K562 (cell line): ENCODE results near the gene ASB7. TPM values are rescaled to one million over a fixed set of nuclear protein-coding genes. Genes with fewer than 3 reads are reported as not detected.

ENCODE experiments used
- CEBPG ChIP-seq, 3 experiments: fragments of 200-800 bp in 1 of 3; sonication (Bioruptor generic) in 1 of 3; sonication (generic) in 1 of 3; formaldehyde crosslinking in 1 of 3; IDR thresholded peaks in 2 of 3; conservative IDR thresholded peaks in 1 of 3; 2 replicates each; pipeline versions ENCODE4 v1.6.1 to v1.8.0; 2016 to 2022; ENCODE audit warnings: missing compliant biosample characterization in 2 of 3, missing genetic modification characterization in 2 of 3, mild to moderate bottlenecking in 1 of 3, missing genetic modification reagents in 1 of 3
- E2F6 ChIP-seq, 2 experiments: IDR thresholded peaks; 2 replicates each; pipeline ENCODE4 v1.6.1; 2011; ENCODE audit warnings: borderline replicate concordance in 1 of 2, control low read depth in 1 of 2, low read depth in 1 of 2, low read length in 1 of 2, mild to moderate bottlenecking in 1 of 2, mixed read lengths in 1 of 2, moderate library complexity in 1 of 2; ENCODE audit not compliant: insufficient read depth in 1 of 2, insufficient read length in 1 of 2, poor library complexity in 1 of 2, severe bottlenecking in 1 of 2; ENCODE audit errors: extremely low read depth in 1 of 2
- FOXK2 ChIP-seq, 2 experiments: fragments of 450-650 bp; IDR thresholded peaks in 1 of 2; conservative IDR thresholded peaks in 1 of 2; 2 replicates each; pipeline ENCODE4 v1.6.1; 2016; ENCODE audit warnings: low read depth in 2 of 2, mild to moderate bottlenecking in 1 of 2
- NCOA6 ChIP-seq: fragments of 450-650 bp; IDR thresholded peaks from 2 replicates; pipeline ENCODE4 v1.6.1; 2017; ENCODE audit warnings: mild to moderate bottlenecking
- NR0B1 ChIP-seq: fragments of 450-650 bp; IDR thresholded peaks from one replicate; pipeline ENCODE4 v1.6.1; 2018; ENCODE audit warnings: mild to moderate bottlenecking, moderate library complexity; ENCODE audit not compliant: partially characterized antibody
- PHTF2 ChIP-seq: fragments of 250-450 bp; sonication (Bioruptor Pico); IDR thresholded peaks from 2 replicates; pipeline ENCODE4 v1.5.0; 2021; ENCODE audit warnings: mild to moderate bottlenecking
- ZKSCAN1 ChIP-seq: fragments of 150-350 bp; IDR thresholded peaks from 2 replicates; pipeline ENCODE4 v1.6.1; 2016; ENCODE audit warnings: low read depth, low read length
- ZNF12 ChIP-seq: sonication (generic); formaldehyde crosslinking; IDR thresholded peaks from 2 replicates; pipeline ENCODE4 v1.4.0; 2020; ENCODE audit warnings: mild to moderate bottlenecking, missing genetic modification reagents
- ZNF77 ChIP-seq: fragments of 250-450 bp; sonication (Bioruptor Pico); IDR thresholded peaks from 2 replicates; pipeline ENCODE4 v1.5.0; 2020
- polyA plus RNA-seq, 8 experiments: library from polyadenylated mRNA; depleted of rRNA in 4 of 8; stranded (reverse) in 5 of 8; unstranded in 3 of 8; fragments of >200 nt; fragmentation: Nextera tagmentation in 2 of 8; fragmentation: Illumina TruSeq in 1 of 8; extraction: Ambion mirVana in 2 of 8; extraction: Trizol in 1 of 8; gene quantifications; 2 replicates each; pipeline versions ENCODE4 v1.2.1 to v1.2.3, GENCODE V29; 2011 to 2014; ENCODE audit warnings: inconsistent platforms in 1 of 8, missing spikeins in 1 of 8
- total RNA-seq, 7 experiments: library from RNA; depleted of rRNA in 6 of 7; stranded (reverse); fragments of >200 nt in 6 of 7; fragmentation: Illumina TruSeq in 2 of 7; extraction: Trizol in 2 of 7; gene quantifications; 2 replicates each; pipeline versions ENCODE4 v1.2.1 to v1.2.3, GENCODE V29; 2011 to 2021; ENCODE audit warnings: low replicate concordance in 1 of 7

The ASB7 gene
- total and polyA plus RNA-seq, 9 of the 15 experiments (the other 6 are each of a cell fraction or from before 2014, with no cell fraction given), result 1.8 to 10.1 (median 6.8) TPM

GRCh38 chr15:100686725-100687473 lies 84.5 kb downstream of the ASB7 start (continued):
- TF ChIP-seq CEBPG (CRISPR knock-in tag; IDR thresholded peaks at IDR 0.05), result no peak
- TF ChIP-seq CEBPG (tag; conservative IDR thresholded peaks at IDR 0.05 in 1 of 2, IDR thresholded peaks at IDR 0.05 in 1 of 2), result no peak
- no peak for TF ChIP-seq PHTF2 (CRISPR knock-in tag)
- TF ChIP-seq FOXK2 (conservative IDR thresholded peaks at IDR 0.05 in 1 of 2, IDR thresholded peaks at IDR 0.05 in 1 of 2; ENCODE audit: low read depth in 2 of 2), result no peak
- no peak for TF ChIP-seq NCOA6
- no peak for TF ChIP-seq E2F6 (IDR thresholded peaks at IDR 0.05; ENCODE audit: borderline replicate concordance in 1 of 2, extremely low read depth in 1 of 2, insufficient read depth in 1 of 2, insufficient read length in 1 of 2, low read depth in 1 of 2, low read length in 1 of 2, poor library complexity in 1 of 2, severe bottlenecking in 1 of 2)
- no peak for TF ChIP-seq ZKSCAN1
- TF ChIP-seq ZNF12 (CRISPR knock-in tag), result no peak
- no peak for TF ChIP-seq NR0B1
- TF ChIP-seq ZNF77, result no peak
- TF ChIP-seq, all 486 proteins: peak for 0
